HG03457 (cell line): ENCODE results near the gene HLA-B.

Experiments used
- ATAC-seq: cut with Tn5 transposase; IDR thresholded peaks from one replicate; pipeline ENCODE4 v1.9.1; 2021; ENCODE audit warnings: moderate number of reproducible peaks; ENCODE audit not compliant: unreplicated experiment

The HLA-B gene

GRCh38 chr6:31308050-31308844 lies 48.7 kb downstream of the HLA-B start:
- no peak for ATAC-seq

- ATAC-seq, result no peak
These were observed 49.3 kb downstream of the HLA-B start for GRCh38 chr6:31307669-31308049.

- no peak for ATAC-seq
These were observed 51.2 kb downstream of the HLA-B start for GRCh38 chr6:31305703-31306219.

GRCh38 chr6:31304683-31305082 lies 52.3 kb downstream of the HLA-B start:
- no peak for ATAC-seq
